H1 (cell line): Measurements from ENCODE around the gene DACT3. TPM values are rescaled to one million over a fixed set of nuclear protein-coding genes. Genes with fewer than 3 reads are reported as not detected.

Experiments used
- CTCF ChIA-PET: fragments of 300-600 bp; sonication (Branson Sonifier 250); formaldehyde crosslinking; loops from one replicate; lab custom pipeline; 2021; ENCODE audit not compliant: partially characterized antibody; lab: Charles Lee
- POLR2A ChIA-PET: fragments of 300-600 bp; sonication (Branson Sonifier 250); formaldehyde crosslinking; loops from one replicate; lab custom pipeline; 2021; ENCODE audit warnings: inconsistent platforms; ENCODE audit not compliant: partially characterized antibody; lab: Charles Lee
- DNase-seq, 2 experiments: peaks; one replicate each; pipeline versions ENCODE4 v3.0.0 to v3.0.0-alpha.2; 2010 to 2022; ENCODE audit warnings: low spot score in 2 of 2, low read depth in 1 of 2, mixed read lengths in 1 of 2
- FAIRE-seq: peaks from 2 replicates; lab custom pipeline; 2011; peaks lifted over from hg19 to GRCh38; lab: Jason Lieb, UNC
- H2AFZ ChIP-seq: 2 replicates; pipeline ENCODE4 v1.8.1; 2012; ENCODE audit warnings: low read length, inconsistent platforms
- H2AK5ac ChIP-seq: 2 replicates; pipeline ENCODE4 v1.6.1; 2013; ENCODE audit warnings: low read depth, low read length
- H2BK120ac ChIP-seq: replicated peaks from 2 replicates; pipeline ENCODE3; 2013; ENCODE audit warnings: low read depth, low read length, inconsistent platforms
- H2BK12ac ChIP-seq: 2 replicates; pipeline ENCODE4 v1.6.1; 2013; ENCODE audit warnings: low read depth, low read length
- H2BK15ac ChIP-seq: 2 replicates; pipeline ENCODE4 v1.6.1; 2013; ENCODE audit warnings: low read length
- H2BK20ac ChIP-seq: 2 replicates; pipeline ENCODE4 v1.6.1; 2013; ENCODE audit warnings: low read length
- H2BK5ac ChIP-seq: 2 replicates; pipeline ENCODE4 v1.6.1; 2013; ENCODE audit warnings: low read depth, low read length
- H3K14ac ChIP-seq: 2 replicates; pipeline ENCODE4 v1.6.1; 2013; ENCODE audit warnings: inconsistent platforms; ENCODE audit not compliant: insufficient read length
- H3K18ac ChIP-seq: 2 replicates; pipeline ENCODE4 v1.6.1; 2013; ENCODE audit warnings: low read length; ENCODE audit errors: extremely low read depth
- H3K23ac ChIP-seq: 2 replicates; pipeline ENCODE4 v1.6.1; 2013; ENCODE audit warnings: inconsistent platforms; ENCODE audit not compliant: insufficient read length
- H3K23me2 ChIP-seq: 2 replicates; pipeline ENCODE4 v1.6.1; 2013; ENCODE audit warnings: low read depth, low read length
- H3K27ac ChIP-seq: 2 replicates; pipeline ENCODE4 v1.6.1; 2011; ENCODE audit warnings: low read depth, low read length, inconsistent platforms
- H3K27me3 ChIP-seq, 4 experiments: replicated peaks in 1 of 4; 1 replicate in 1 of 4; 2 replicates in 3 of 4; pipeline versions ENCODE4 v1.6.1 to v1.8.1; 2011 to 2013; ENCODE audit warnings: low read length in 3 of 4, mild to moderate bottlenecking in 3 of 4, inconsistent platforms in 2 of 4, mixed read lengths in 2 of 4, moderate library complexity in 1 of 4; ENCODE audit not compliant: control insufficient read depth in 3 of 4, insufficient read depth in 3 of 4; ENCODE audit errors: extremely low read depth in 1 of 4
- H3K36me3 ChIP-seq, 4 experiments: 2 replicates each; pipeline versions ENCODE4 v1.6.1 to v1.8.1; 2011 to 2013; ENCODE audit warnings: mild to moderate bottlenecking in 4 of 4, low read length in 3 of 4, moderate library complexity in 2 of 4, control low read depth in 1 of 4, inconsistent platforms in 1 of 4; ENCODE audit not compliant: insufficient read depth in 4 of 4, control insufficient read depth in 2 of 4
- H3K4ac ChIP-seq: replicated peaks from 2 replicates; pipeline ENCODE3; 2013; ENCODE audit warnings: low read length, low read depth, mixed read lengths, inconsistent platforms; ENCODE audit not compliant: insufficient read length
- H3K4me1 ChIP-seq, 4 experiments: replicated peaks in 1 of 4; 1 replicate in 1 of 4; 2 replicates in 3 of 4; pipeline versions ENCODE4 v1.6.1 to v1.8.1; 2011 to 2013; ENCODE audit warnings: low read length in 3 of 4, inconsistent platforms in 2 of 4, mixed read lengths in 1 of 4; ENCODE audit not compliant: insufficient read depth in 4 of 4, control insufficient read depth in 3 of 4
- H3K4me2 ChIP-seq, 2 experiments: 2 replicates each; pipeline versions ENCODE4 v1.6.1 to v1.8.1; 2011 to 2013; ENCODE audit warnings: low read depth in 2 of 2, low read length in 2 of 2, control low read depth in 1 of 2, inconsistent platforms in 1 of 2, mild to moderate bottlenecking in 1 of 2; ENCODE audit not compliant: insufficient read depth in 1 of 2
- H3K4me3 ChIP-seq, 4 experiments: fragments of 200-600, 300-600 bp in 1 of 4; sonication (generic), shearing (Covaris generic), sonication (Bioruptor Twin) in 1 of 4; 2 replicates each; pipeline versions ENCODE4 v1.5.1 to v1.8.1; 2011 to 2016; ENCODE audit warnings: low read length in 4 of 4, low read depth in 3 of 4, control low read depth in 2 of 4, inconsistent platforms in 2 of 4, mild to moderate bottlenecking in 2 of 4, mixed read lengths in 1 of 4, moderate library complexity in 1 of 4; ENCODE audit not compliant: insufficient read depth in 2 of 4; ENCODE audit errors: extremely low read depth in 1 of 4
- H3K56ac ChIP-seq: replicated peaks from 2 replicates; pipeline ENCODE3; 2013; ENCODE audit warnings: low read depth, mild to moderate bottlenecking, mixed read lengths, low read length, inconsistent platforms; ENCODE audit not compliant: insufficient read length
- H3K79me1 ChIP-seq: 2 replicates; pipeline ENCODE4 v1.6.1; 2013; ENCODE audit warnings: low read depth, low read length, control low read depth
- H3K79me2 ChIP-seq, 2 experiments: 2 replicates each; pipeline versions ENCODE4 v1.6.1 to v1.8.1; 2012 to 2013; ENCODE audit warnings: low read length in 2 of 2, mild to moderate bottlenecking in 2 of 2, inconsistent platforms in 1 of 2; ENCODE audit not compliant: insufficient read depth in 2 of 2, control insufficient read depth in 1 of 2
- H3K9ac ChIP-seq, 4 experiments: replicated peaks in 1 of 4; 1 replicate in 1 of 4; 2 replicates in 3 of 4; pipeline versions ENCODE4 v1.6.1 to v1.8.1; 2011 to 2013; ENCODE audit warnings: low read depth in 3 of 4, low read length in 3 of 4, control low read depth in 2 of 4, mild to moderate bottlenecking in 2 of 4, moderate library complexity in 2 of 4, inconsistent platforms in 1 of 4; ENCODE audit errors: extremely low read depth in 1 of 4
- H3K9me3 ChIP-seq, 2 experiments: 2 replicates each; pipeline versions ENCODE4 v1.6.1 to v1.8.1; 2012 to 2013; ENCODE audit warnings: mild to moderate bottlenecking in 2 of 2, moderate library complexity in 2 of 2, control low read depth in 1 of 2, inconsistent platforms in 1 of 2, low read depth in 1 of 2, low read length in 1 of 2, mixed read lengths in 1 of 2; ENCODE audit not compliant: insufficient read depth in 2 of 2
- H4K20me1 ChIP-seq, 2 experiments: replicated peaks in 1 of 2; 2 replicates each; pipeline versions ENCODE3 to v1.8.1; 2011 to 2013; ENCODE audit warnings: inconsistent platforms in 2 of 2, low read length in 2 of 2, mild to moderate bottlenecking in 1 of 2; ENCODE audit not compliant: insufficient read depth in 2 of 2, control insufficient read depth in 1 of 2
- H4K5ac ChIP-seq: 2 replicates; pipeline ENCODE4 v1.6.1; 2013; ENCODE audit warnings: low read length, low read depth, mixed read lengths, inconsistent platforms; ENCODE audit not compliant: insufficient read length
- H4K8ac ChIP-seq: 2 replicates; pipeline ENCODE4 v1.8.0; 2013; ENCODE audit warnings: mild to moderate bottlenecking, moderate library complexity, low read length, inconsistent platforms; ENCODE audit not compliant: insufficient read depth; ENCODE audit errors: extremely low read depth
- H4K91ac ChIP-seq: replicated peaks from 2 replicates; pipeline ENCODE3; 2013; ENCODE audit warnings: low read length, mixed read lengths, inconsistent platforms; ENCODE audit not compliant: insufficient read length
- GABPA ChIP-seq: IDR thresholded peaks from 2 replicates; pipeline ENCODE4 v1.6.1; 2011; ENCODE audit warnings: mild to moderate bottlenecking, low read length, moderate library complexity, borderline replicate concordance; ENCODE audit not compliant: insufficient read depth
- HDAC6 ChIP-seq: IDR thresholded peaks from one replicate; pipeline ENCODE4 v1.7.1; 2012; ENCODE audit warnings: low read depth, mild to moderate bottlenecking, inconsistent platforms, low read length, moderate library complexity
- KDM1A ChIP-seq: fragments of 200-600, 300-600 bp; sonication (generic); IDR thresholded peaks from 2 replicates; pipeline ENCODE4 v1.7.1; 2016; ENCODE audit warnings: mild to moderate bottlenecking, low read length, borderline replicate concordance
- KDM5A ChIP-seq: fragments of 200-600 bp; IDR thresholded peaks from 2 replicates; pipeline ENCODE4 v1.7.1; 2012; ENCODE audit warnings: mild to moderate bottlenecking, low read length, inconsistent platforms, mixed read lengths
- RAD21 ChIP-seq, 2 experiments: IDR thresholded peaks in 1 of 2; conservative IDR thresholded peaks in 1 of 2; 2 replicates each; pipeline ENCODE4 v1.6.1; 2011; ENCODE audit warnings: low read depth in 2 of 2, low read length in 2 of 2, improper control_type of control experiment in 1 of 2, inconsistent platforms in 1 of 2, mild to moderate bottlenecking in 1 of 2, moderate library complexity in 1 of 2
- SAP30 ChIP-seq: fragments of 300-600 bp; sonication (generic); IDR thresholded peaks from 2 replicates; pipeline ENCODE4 v1.7.1; 2012; ENCODE audit warnings: low read length, moderate library complexity, mild to moderate bottlenecking, inconsistent platforms; ENCODE audit not compliant: insufficient read depth, insufficient replicate concordance
- TAF1 ChIP-seq: IDR thresholded peaks from 2 replicates; pipeline ENCODE4 v1.6.1; 2011; ENCODE audit warnings: mild to moderate bottlenecking, low read depth, low read length
- ZNF274 ChIP-seq: IDR thresholded peaks from 2 replicates; pipeline ENCODE4 v1.7.0; 2012; ENCODE audit warnings: low read length, borderline replicate concordance; ENCODE audit errors: extremely low read depth
- WGBS, 2 experiments: shearing (Covaris generic) in 1 of 2; methylation state at CpG; one replicate each; pipeline versions ENCODE4 v1.1.6 to v1.1.7; 2013 to 2015; ENCODE audit warnings: low lambda C conversion rate in 2 of 2, mixed read lengths in 2 of 2, inconsistent platforms in 1 of 2, low coverage in 1 of 2, missing lambda C conversion rate in 1 of 2; ENCODE audit not compliant: insufficient replicate concordance in 2 of 2, insufficient coverage in 1 of 2, insufficient read length in 1 of 2; ENCODE audit errors: extremely low coverage in 1 of 2, missing lambda C conversion rate in 1 of 2; 5-methylcytosine and 5-hydroxymethylcytosine counted together
- polyA plus RNA-seq, 7 experiments: library from polyadenylated mRNA; depleted of rRNA in 3 of 7; stranded (reverse) in 5 of 7; unstranded in 2 of 7; fragments of >200 nt in 5 of 7; fragments of 200-250 nt in 2 of 7; gene quantifications; 1 replicate in 5 of 7; 2 replicates in 1 of 7; 4 replicates in 1 of 7; pipeline versions ENCODE4 v1.2.1 to v1.2.3, GENCODE V29; 2011 to 2013; ENCODE audit warnings: missing spikeins in 2 of 7, mixed read lengths in 2 of 7
- total RNA-seq: library from RNA; stranded (reverse); fragmentation: NEBNext Ultra II Directional; extraction: Animal tissue kit (Norgen Biotek cat#: 25700); gene quantifications from 2 replicates; pipeline ENCODE4 v1.2.1, GENCODE V29; 2021

DACT3 gene
- total and polyA plus RNA-seq, 2 of the 8 experiments (the other 6 are each of a cell fraction or from before 2014, with no cell fraction given): 1.8 to 2.0 TPM

- POLR2A ChIA-PET: interaction anchor here (0.8 to 2.1 kb wide), 5 partner anchors 9 to 110 kb away, joined by 3 to 6 read pairs (median 4); partner anchors contain the start of genes DACT3 and SLC1A5
- no peak overlapping the region for H2AK5ac ChIP-seq
- no peaks in the 10 kb centered on the region for H3K27me3 ChIP-seq
- H3K4ac ChIP-seq: no peak overlapping the region
- H3K36me3 ChIP-seq: peaks cover 5 to 31% (median 13%) of the 10 kb centered on the region in 4 experiments; a peak in 6 of 8 replicates
- peak in 1 of 2 experiments; percentile 91 for DNase-seq
- no peak overlapping the region for H2BK12ac ChIP-seq
- H2AFZ ChIP-seq: no peak overlapping the region
- H3K27ac ChIP-seq: no peak overlapping the region
- no peak overlapping the region for H3K56ac ChIP-seq
- no peak overlapping the region for H2BK20ac ChIP-seq
- no peak overlapping the region for H3K9ac ChIP-seq
- H3K4me3 ChIP-seq: no peak overlapping the region
- H4K8ac ChIP-seq: no peak overlapping the region
- H3K79me2 ChIP-seq: no peaks in the 10 kb centered on the region; a peak in 1 of 4 replicates
- no peaks in the 10 kb centered on the region for H3K79me1 ChIP-seq
- H4K5ac ChIP-seq: no peak overlapping the region
- CTCF ChIA-PET: interaction anchor here (1.1 to 1.4 kb wide), 2 partner anchors 16 to 38 kb away, joined by 3 read pairs; no protein-coding TSS in a partner anchor
- no peak overlapping the region for H3K4me2 ChIP-seq
- H3K4me1 ChIP-seq: peaks cover 0 to 5% (median 0%) of the 10 kb centered on the region in 4 experiments; a peak in 3 of 7 replicates
- no peaks in the 10 kb centered on the region for H3K23me2 ChIP-seq
- H3K23ac ChIP-seq: no peak overlapping the region
- TF ChIP-seq TAF1: no peak
- TF ChIP-seq KDM5A: no peak
- no peak for TF ChIP-seq ZNF274
- TF ChIP-seq RAD21 (IDR thresholded peaks at IDR 0.05 in 1 of 2, conservative IDR thresholded peaks at IDR 0.05 in 1 of 2; ENCODE audit: low read depth in 2 of 2, low read length in 2 of 2): no peak
- no peak for TF ChIP-seq KDM1A
- TF ChIP-seq GABPA: no peak
- TF ChIP-seq SAP30: no peak
- TF ChIP-seq HDAC6: no peak
- no peak overlapping the region for H4K91ac ChIP-seq
- H3K18ac ChIP-seq: no peak overlapping the region
- 77% methylated on average over 14 of the region's 26 CpGs; no CpG with 5 or more reads in 1 of the 2 experiments for WGBS, 2 experiments
- peaks cover 5 to 7% of the 10 kb centered on the region in 2 experiments for H4K20me1 ChIP-seq
- no peak overlapping the region for H3K14ac ChIP-seq
- FAIRE-seq: peak; percentile 55
- H3K9me3 ChIP-seq: no peaks in the 10 kb centered on the region
- H2BK15ac ChIP-seq: no peak overlapping the region
- no peak overlapping the region for H2BK120ac ChIP-seq
- H2BK5ac ChIP-seq: no peak overlapping the region
Measured at GRCh38 chr19:46678110-46678732, 17.2 kb upstream of the DACT3 start.
